Ascending aorta (tissue), 2 donors: ENCODE results near the gene CNTN5. TPM values are rescaled to one million over a fixed set of nuclear protein-coding genes. Genes with fewer than 3 reads are reported as not detected.

Experiments
- DNase-seq, 2 donors: peaks; one replicate each; pipeline ENCODE4 v3.0.0-alpha.2; 2019; ENCODE audit warnings: low spot score in 2 of 2
- H3K27ac ChIP-seq, 2 donors: fragments of 200-600 bp; sonication (generic); one replicate each; pipeline ENCODE4 v1.5.1; 2016 to 2017; ENCODE audit warnings: mild to moderate bottlenecking in 1 of 2
- H3K27me3 ChIP-seq: fragments of 200-600 bp; sonication (generic); one replicate; pipeline ENCODE4 v1.5.1; 2017
- H3K36me3 ChIP-seq, 2 donors: fragments of 200-600 bp; sonication (generic); one replicate each; pipeline ENCODE4 v1.5.1; 2016
- H3K4me1 ChIP-seq, 2 donors: fragments of 200-600 bp; sonication (generic); one replicate each; pipeline ENCODE4 v1.5.1; 2016 to 2017; ENCODE audit warnings: mild to moderate bottlenecking in 1 of 2
- H3K4me3 ChIP-seq, 2 donors: fragments of 200-600 bp; sonication (generic); one replicate each; pipeline ENCODE4 v1.5.1; 2016 to 2017; ENCODE audit warnings: mild to moderate bottlenecking in 1 of 2
- H3K9me3 ChIP-seq, 2 donors: fragments of 200-600 bp; sonication (generic); one replicate each; pipeline ENCODE4 v1.5.1; 2016
- CTCF ChIP-seq, 3 experiments: fragments of 200-600 bp in 2 of 3; fragments of 450-650 bp in 1 of 3; sonication (generic) in 2 of 3; IDR thresholded peaks; one replicate each; pipeline ENCODE4 v1.5.1; 2016 to 2019; ENCODE audit warnings: antibody characterized with exemption in 3 of 3, mild to moderate bottlenecking in 1 of 3, moderate library complexity in 1 of 3
- intact Hi-C: fragments of 100-400 bp; cut with DNase I; formaldehyde crosslinking; loops from one replicate; pipeline ENCODE4 v1.15.1; 2023
- total RNA-seq: library from RNA; depleted of rRNA; stranded (reverse); fragments of >200 nt; gene quantifications from one replicate; pipeline ENCODE4 v1.1.0, GENCODE V29; 2016

CNTN5 gene
- total RNA-seq, 1 donor from 2014 or later: 3.6 TPM

GRCh38 chr11:99676292-99676691, 655.5 kb downstream of the CNTN5 start:
- no peak for TF ChIP-seq CTCF (IDR thresholded peaks at IDR 0.05)
- intact Hi-C loops: no loop called here

GRCh38 chr11:99682171-99682570, 661.4 kb downstream of the CNTN5 start:
- no peaks in the 10 kb centered on the region for H3K36me3 ChIP-seq
- no peak overlapping the region for H3K4me3 ChIP-seq
- no peak for TF ChIP-seq CTCF (IDR thresholded peaks at IDR 0.05)
- H3K9me3 ChIP-seq: no peaks in the 10 kb centered on the region
- intact Hi-C loops: no loop called here
- H3K27me3 ChIP-seq: no peaks in the 10 kb centered on the region
- H3K4me1 ChIP-seq: no peaks in the 10 kb centered on the region
- no peak overlapping the region for H3K27ac ChIP-seq
- no peak for DNase-seq

More at GRCh38 chr11:99676292-99676691, 655.5 kb downstream of the CNTN5 start:
- H3K27me3 ChIP-seq: no peaks in the 10 kb centered on the region
- no peak overlapping the region for H3K4me3 ChIP-seq
- no peaks in the 10 kb centered on the region for H3K9me3 ChIP-seq
- no peaks in the 10 kb centered on the region for H3K4me1 ChIP-seq
- no peak for DNase-seq
- H3K36me3 ChIP-seq: no peaks in the 10 kb centered on the region
- H3K27ac ChIP-seq: no peak overlapping the region

GRCh38 chr11:99682646-99683045, 661.9 kb downstream of the CNTN5 start:
- Histone ChIP-seq H3K4me1 (no peaks in the 10 kb centered on the region), H3K4me3 (no peak overlapping the region), H3K27me3 (no peaks in the 10 kb centered on the region), H3K36me3 (no peaks in the 10 kb centered on the region), H3K9me3 (no peaks in the 10 kb centered on the region), H3K27ac (no peak overlapping the region)
- TF ChIP-seq CTCF (IDR thresholded peaks at IDR 0.05): no peak
- intact Hi-C loops: no loop called here
- DNase-seq: no peak

GRCh38 chr11:99683933-99684332, 663.2 kb downstream of the CNTN5 start:
- no peak overlapping the region for H3K4me3 ChIP-seq
- H3K36me3 ChIP-seq: no peaks in the 10 kb centered on the region
- TF ChIP-seq CTCF (IDR thresholded peaks at IDR 0.05): no peak
- H3K4me1 ChIP-seq: no peaks in the 10 kb centered on the region
- DNase-seq: no peak
- H3K27ac ChIP-seq: no peak overlapping the region
- intact Hi-C loops: no loop called here
- H3K27me3 ChIP-seq: no peaks in the 10 kb centered on the region
- no peaks in the 10 kb centered on the region for H3K9me3 ChIP-seq

GRCh38 chr11:99686838-99687237, 666.1 kb downstream of the CNTN5 start:
- no peaks in the 10 kb centered on the region for H3K27me3 ChIP-seq
- TF ChIP-seq CTCF (IDR thresholded peaks at IDR 0.05): no peak
- no peak for DNase-seq
- no peaks in the 10 kb centered on the region for H3K36me3 ChIP-seq
- no peak overlapping the region for H3K27ac ChIP-seq
- no peaks in the 10 kb centered on the region for H3K9me3 ChIP-seq
- H3K4me3 ChIP-seq: no peak overlapping the region
- intact Hi-C loops: no loop called here
- H3K4me1 ChIP-seq: no peaks in the 10 kb centered on the region

GRCh38 chr11:99687320-99687719, 666.6 kb downstream of the CNTN5 start:
- Histone ChIP-seq H3K27ac (no peak overlapping the region), H3K27me3 (no peaks in the 10 kb centered on the region), H3K4me1 (no peaks in the 10 kb centered on the region), H3K36me3 (no peaks in the 10 kb centered on the region), H3K9me3 (no peaks in the 10 kb centered on the region), H3K4me3 (no peak overlapping the region)
- no peak for DNase-seq
- TF ChIP-seq CTCF (IDR thresholded peaks at IDR 0.05): no peak
- intact Hi-C loops: no loop called here
